Gastrocnemius medialis (tissue), 4 donors: Measurements from ENCODE around the gene WDR72. TPM values are rescaled to one million over a fixed set of nuclear protein-coding genes. Genes with fewer than 3 reads are reported as not detected.
"Not testable (repeated sequence)": the region's sequence is repeated elsewhere in the genome, so short reads cannot be mapped to it uniquely, and the experiment has no call there.

Source experiments
- ATAC-seq, 2 donors: fragments of 150-250 bp; one replicate each; pipeline ENCODE4 v1.9.1; 2016
- DNase-seq, 2 donors: peaks; one replicate each; pipeline ENCODE4 v3.0.0-alpha.2; 2019
- H3K27ac ChIP-seq, 4 donors: fragments of 200-600 bp; sonication (generic); 1 replicate in 1 of 4; 2 replicates in 3 of 4; pipeline ENCODE4 v1.5.1; 2016 to 2018; ENCODE audit warnings: mild to moderate bottlenecking in 2 of 4, moderate library complexity in 1 of 4
- H3K27me3 ChIP-seq, 3 donors: fragments of 200-600 bp; sonication (generic) in 2 of 3; 1 replicate in 1 of 3; 2 replicates in 2 of 3; pipeline versions ENCODE4 v1.5.1 to v1.6.0; 2016 to 2019; ENCODE audit warnings: mild to moderate bottlenecking in 1 of 3, moderate library complexity in 1 of 3
- H3K36me3 ChIP-seq, 2 donors: fragments of 200-600 bp; sonication (generic) in 1 of 2; one replicate each; pipeline ENCODE4 v1.5.1; 2017 to 2018
- H3K4me1 ChIP-seq, 2 donors: fragments of 200-600 bp; sonication (generic) in 1 of 2; one replicate each; pipeline ENCODE4 v1.5.1; 2016 to 2017; ENCODE audit warnings: mild to moderate bottlenecking in 2 of 2
- H3K4me3 ChIP-seq, 4 donors: fragments of 200-600 bp; sonication (generic) in 3 of 4; 1 replicate in 1 of 4; 2 replicates in 3 of 4; pipeline ENCODE4 v1.5.1; 2016 to 2019; ENCODE audit warnings: mild to moderate bottlenecking in 2 of 4
- H3K9me3 ChIP-seq, 3 donors: fragments of 200-600 bp; sonication (generic) in 2 of 3; 1 replicate in 1 of 3; 2 replicates in 2 of 3; pipeline ENCODE4 v1.5.1; 2016 to 2019
- CTCF ChIP-seq, 5 experiments: fragments of 450-650 bp in 3 of 5; fragments of 200-600 bp in 2 of 5; sonication (generic) in 2 of 5; IDR thresholded peaks in 4 of 5; conservative IDR thresholded peaks in 1 of 5; 1 replicate in 4 of 5; 2 replicates in 1 of 5; pipeline ENCODE4 v1.5.1; 2016 to 2019; ENCODE audit warnings: antibody characterized with exemption in 5 of 5, mild to moderate bottlenecking in 3 of 5, moderate library complexity in 3 of 5
- POLR2A ChIP-seq, 2 donors: fragments of 450-650 bp; IDR thresholded peaks; one replicate each; pipeline ENCODE4 v1.6.1; 2017; ENCODE audit warnings: antibody characterized with exemption in 2 of 2, mild to moderate bottlenecking in 2 of 2, moderate library complexity in 2 of 2
- in situ Hi-C, 4 donors: fragments of 200-750 bp; cut with MboI; loops; one replicate each; pipeline versions ENCODE4 v1.15.0 to v1.8.0; 2017; ENCODE audit warnings: low sequenced_read_pairs in 4 of 4
- intact Hi-C: fragments of 100-400 bp; cut with DNase I; formaldehyde crosslinking; loops from one replicate; pipeline ENCODE4 v1.15.1; 2023; ENCODE audit warnings: low total_unique reads
- total RNA-seq, 4 donors: library from RNA; depleted of rRNA; stranded (reverse); fragments of >200 nt; gene quantifications; one replicate each; pipeline versions ENCODE4 v1.1.0 to v1.2.3, GENCODE V29; 2016

The WDR72 gene
- total RNA-seq, 4 donors from 2014 or later, result 0.11 TPM; not detected in 3

- intact Hi-C loops (no loop called here), in situ Hi-C loops (no loop called here)
- H3K4me1 ChIP-seq, result no peaks in the 10 kb centered on the region
- H3K4me3 ChIP-seq, result no peak overlapping the region
- H3K27me3 ChIP-seq, result no peaks in the 10 kb centered on the region
- no peak for ATAC-seq
- no peak for DNase-seq
- no peaks in the 10 kb centered on the region for H3K9me3 ChIP-seq
- H3K36me3 ChIP-seq, result no peaks in the 10 kb centered on the region
- no peak overlapping the region for H3K27ac ChIP-seq
- TF ChIP-seq CTCF (IDR thresholded peaks at IDR 0.05 in 4 of 5, conservative IDR thresholded peaks at IDR 0.05 in 1 of 5) (no peak), POLR2A (IDR thresholded peaks at IDR 0.05) (no peak)
Measured at GRCh38 chr15:53548236-53548635, 211.2 kb downstream of the WDR72 start.

GRCh38 chr15:53540626-53541300, 218.7 kb downstream of the WDR72 start:
- H3K4me1 ChIP-seq, in situ Hi-C loops, intact Hi-C loops, H3K27ac ChIP-seq, ATAC-seq, H3K36me3 ChIP-seq, H3K9me3 ChIP-seq, H3K4me3 ChIP-seq, H3K27me3 ChIP-seq, DNase-seq: not testable (repeated sequence)

GRCh38 chr15:53539878-53540277, 219.6 kb downstream of the WDR72 start:
- no peak for ATAC-seq
- Histone ChIP-seq H3K27ac (no peak overlapping the region), H3K9me3 (no peaks in the 10 kb centered on the region), H3K4me3 (no peak overlapping the region), H3K4me1 (no peaks in the 10 kb centered on the region), H3K36me3 (no peaks in the 10 kb centered on the region), H3K27me3 (no peaks in the 10 kb centered on the region)
- DNase-seq, result no peak
- intact Hi-C loops (no loop called here), in situ Hi-C loops (no loop called here)
- TF ChIP-seq POLR2A (IDR thresholded peaks at IDR 0.05) (no peak), CTCF (IDR thresholded peaks at IDR 0.05 in 4 of 5, conservative IDR thresholded peaks at IDR 0.05 in 1 of 5) (no peak)

- Histone ChIP-seq H3K27ac (no peak overlapping the region), H3K27me3 (no peaks in the 10 kb centered on the region), H3K36me3 (no peaks in the 10 kb centered on the region), H3K9me3 (no peaks in the 10 kb centered on the region), H3K4me3 (no peak overlapping the region), H3K4me1 (no peaks in the 10 kb centered on the region)
- intact Hi-C loops, result no loop called here
- ATAC-seq (no peak), DNase-seq (no peak)
- TF ChIP-seq CTCF (IDR thresholded peaks at IDR 0.05 in 4 of 5, conservative IDR thresholded peaks at IDR 0.05 in 1 of 5) (no peak), POLR2A (IDR thresholded peaks at IDR 0.05) (no peak)
- in situ Hi-C loops, result no loop called here
Measured at GRCh38 chr15:53536479-53537120, 222.9 kb downstream of the WDR72 start.

- TF ChIP-seq POLR2A (IDR thresholded peaks at IDR 0.05) (no peak), CTCF (IDR thresholded peaks at IDR 0.05 in 4 of 5, conservative IDR thresholded peaks at IDR 0.05 in 1 of 5) (no peak)
- no peak overlapping the region for H3K4me3 ChIP-seq
- H3K4me1 ChIP-seq, result no peaks in the 10 kb centered on the region
- H3K27ac ChIP-seq, result no peak overlapping the region
- no peaks in the 10 kb centered on the region for H3K9me3 ChIP-seq
- ATAC-seq, result no peak
- intact Hi-C loops, result no loop called here
- H3K36me3 ChIP-seq, result no peaks in the 10 kb centered on the region
- no peaks in the 10 kb centered on the region for H3K27me3 ChIP-seq
- in situ Hi-C loops, result no loop called here
- DNase-seq, result no peak
Measured at GRCh38 chr15:53535886-53536285, 223.6 kb downstream of the WDR72 start.
